Activated CD8-positive, alpha-beta memory T cell treated with anti-CD3 and anti-CD28 coated beads, Interleukin-2, amount 50 U/mL, for 24 hours (primary cell): ENCODE measurements around the gene RNF207.
A peak's percentile ranks its signal among the peaks of the same experiment; 100 is the strongest.

Experiments used
- DNase-seq: peaks from one replicate; pipeline ENCODE4 v3.0.0-alpha.2; 2020; ENCODE audit errors: extremely low read depth

The RNF207 gene

GRCh38 chr1:6234502-6235295 lies 28.8 kb downstream of the RNF207 start:
- DNase-seq: no peak

GRCh38 chr1:6235296-6235677 lies 29.4 kb downstream of the RNF207 start:
- no peak for DNase-seq

DNA sequence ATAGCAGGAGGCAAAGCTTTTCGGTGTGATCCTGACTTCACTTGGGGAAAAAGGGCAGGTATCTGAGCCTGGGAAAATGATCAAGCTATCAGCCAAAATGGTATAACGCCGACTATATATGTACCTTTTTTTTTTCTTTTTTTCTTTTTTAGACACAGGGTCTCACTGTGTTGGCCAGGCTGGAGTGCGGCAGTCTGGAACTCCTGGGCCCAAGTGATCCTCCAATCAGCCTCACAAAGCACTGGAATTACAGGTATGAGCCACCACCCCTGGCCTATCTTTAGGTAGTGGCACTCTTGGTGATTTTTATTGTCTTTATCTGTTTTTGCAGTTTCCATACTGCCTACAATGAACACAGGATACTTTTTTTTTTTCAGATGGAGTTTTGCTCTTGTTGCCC lies 31.2 kb downstream of the RNF207 start:
- no peak for DNase-seq

DNA sequence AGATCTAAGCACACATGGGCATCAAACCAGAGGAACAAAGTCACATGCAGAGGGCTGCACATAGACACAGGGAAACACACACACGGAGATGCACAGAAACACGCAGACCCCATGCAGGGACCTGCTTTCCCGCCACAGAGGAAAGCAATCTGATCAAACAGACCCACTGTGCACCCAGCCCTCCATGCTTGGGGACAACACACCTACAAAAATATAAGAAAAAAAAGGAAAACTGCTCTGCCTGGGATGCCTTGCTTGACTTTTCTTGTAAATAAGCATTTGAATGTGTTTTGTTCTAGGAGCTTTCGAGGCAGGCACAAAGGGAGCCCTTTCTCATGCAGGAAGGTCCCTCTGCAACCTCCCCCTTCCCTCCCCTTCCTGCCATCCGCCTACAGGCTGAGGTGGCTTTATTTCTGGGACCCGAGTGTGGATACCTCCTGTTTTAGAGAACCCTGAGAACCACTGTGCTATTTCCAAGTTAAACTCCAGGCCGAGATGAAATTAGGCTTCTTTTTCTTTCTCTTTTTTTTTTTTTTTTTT lies 33.4 kb downstream of the RNF207 start:
- no peak for DNase-seq

- no peak for DNase-seq
Measured at GRCh38 chr1:6239950-6240768, 34.2 kb downstream of the RNF207 start.

GRCh38 chr1:6241107-6241886 lies 35.4 kb downstream of the RNF207 start:
- no peak for DNase-seq

DNA sequence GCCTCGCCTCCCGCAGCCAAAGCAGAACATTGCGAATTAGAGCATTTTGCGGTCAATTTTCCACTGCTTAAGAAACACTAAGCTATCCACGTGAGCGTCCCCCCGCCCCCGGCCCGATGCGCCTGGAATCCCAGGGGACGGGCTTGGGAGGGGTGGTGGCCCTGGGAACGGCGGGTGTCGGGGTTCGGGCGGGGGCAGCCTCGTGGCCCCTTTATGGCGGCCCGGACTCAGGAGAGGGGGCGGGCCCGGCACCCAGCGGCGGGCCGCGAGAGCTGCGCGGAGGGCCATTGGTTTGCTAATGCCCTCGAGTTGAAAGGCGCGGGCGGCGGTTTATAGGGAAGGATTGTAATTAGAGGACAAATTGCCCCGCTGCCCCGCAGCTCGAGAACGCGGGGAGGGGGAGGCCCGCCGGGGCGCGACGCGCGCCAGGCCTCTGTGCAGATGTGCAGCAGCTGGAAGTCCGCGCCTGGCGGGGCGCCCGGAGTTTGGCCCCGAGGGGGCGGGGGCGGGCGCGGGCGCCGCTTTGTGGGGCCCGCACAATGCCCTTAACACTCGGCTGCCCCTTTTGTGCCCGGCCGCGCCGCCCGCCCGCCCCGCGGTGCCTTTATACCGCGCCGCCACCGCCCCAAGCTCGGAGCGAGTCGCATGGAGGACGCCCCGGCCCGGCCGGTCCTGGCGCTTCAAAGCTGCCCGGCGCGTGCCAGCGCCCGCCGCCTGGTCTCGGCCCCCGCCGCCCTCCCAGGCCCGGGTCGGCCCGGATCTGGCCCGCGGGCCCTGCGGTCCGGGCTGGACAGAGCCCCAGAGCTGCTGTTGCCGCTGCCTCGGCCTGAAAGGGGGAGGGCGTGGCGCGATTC lies 36.2 kb downstream of the RNF207 start:
- DNase-seq: no peak

DNA sequence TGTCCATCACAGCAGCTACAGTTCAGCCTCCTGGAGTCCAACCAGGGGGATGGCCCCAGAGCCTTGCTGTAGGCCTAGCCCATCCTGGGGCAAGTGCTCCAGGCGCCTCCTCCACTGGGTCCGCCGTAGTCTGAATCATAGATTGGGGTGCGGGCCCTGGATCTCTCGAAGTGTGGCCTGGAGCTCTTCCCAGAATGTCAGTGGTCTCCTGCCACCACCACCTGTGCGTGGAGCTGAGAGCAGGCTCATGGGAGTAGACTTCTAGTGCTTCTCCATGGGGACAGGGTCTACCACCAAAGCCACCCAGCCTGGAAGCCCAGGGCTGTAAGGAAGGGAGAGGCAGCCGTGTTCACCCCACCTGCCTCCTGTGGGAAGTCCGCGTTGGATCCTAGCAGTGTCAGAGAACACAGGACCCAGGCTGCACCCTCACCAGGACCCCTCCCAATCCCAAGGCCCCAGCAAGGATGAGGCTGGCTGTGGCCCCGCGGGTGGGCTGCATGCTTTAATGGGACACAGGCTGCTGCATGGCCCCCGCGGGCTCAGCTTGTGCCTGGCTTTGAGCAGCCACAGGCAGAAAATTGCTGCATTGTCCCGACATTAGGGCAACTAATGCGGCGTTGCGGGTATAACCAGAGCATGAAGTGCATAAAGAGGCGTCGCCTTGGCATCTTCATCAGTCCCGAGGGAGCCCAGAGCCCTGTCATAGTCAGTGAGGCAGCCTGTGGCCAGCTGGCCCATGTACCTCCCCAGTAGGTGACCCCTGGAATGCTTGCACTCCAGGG lies 37.3 kb downstream of the RNF207 start:
- DNase-seq: no peak

- no peak for DNase-seq
Measured at GRCh38 chr1:6243993-6244392, 38.1 kb downstream of the RNF207 start, which contains the start of gene HES3. Gene HES3 (plus strand): TSS chr1:6244179. CDS start chr1:6244366, 187 bp downstream.

DNA sequence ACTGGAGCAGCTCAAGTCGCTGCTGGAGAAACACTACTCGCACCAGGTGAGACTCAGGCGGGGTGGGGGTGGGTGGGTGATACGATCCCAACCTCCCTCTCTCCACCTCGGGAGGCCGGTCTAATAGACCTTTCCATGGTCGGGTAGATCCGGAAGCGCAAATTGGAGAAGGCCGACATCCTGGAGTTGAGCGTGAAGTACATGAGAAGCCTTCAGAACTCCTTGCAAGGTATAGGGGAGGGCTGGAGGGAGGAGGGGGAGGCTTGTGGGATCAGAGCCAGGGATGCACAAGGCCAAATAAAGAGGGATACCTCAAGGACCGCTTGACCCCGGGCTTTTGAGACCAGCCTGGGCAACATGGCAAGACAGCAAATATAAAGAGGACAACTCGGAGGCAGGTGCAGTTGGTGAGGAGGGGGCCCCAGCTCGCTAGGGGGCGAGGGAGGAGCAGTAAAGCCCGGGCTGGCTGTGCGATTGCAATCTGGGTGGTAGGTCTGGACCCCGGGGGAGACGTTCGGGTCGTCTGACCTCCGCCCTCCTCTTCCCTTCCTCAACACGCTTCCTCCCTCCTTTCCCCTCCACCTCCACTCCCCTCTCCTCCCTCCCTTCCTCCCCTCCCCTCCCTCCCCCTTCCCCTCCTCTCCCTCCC lies 38.6 kb downstream of the RNF207 start:
- DNase-seq: no peak

GRCh38 chr1:6245086-6245868 lies 39.4 kb downstream of the RNF207 start:
- no peak for DNase-seq

GRCh38 chr1:6245869-6246496 lies 40.1 kb downstream of the RNF207 start:
- no peak for DNase-seq

DNA sequence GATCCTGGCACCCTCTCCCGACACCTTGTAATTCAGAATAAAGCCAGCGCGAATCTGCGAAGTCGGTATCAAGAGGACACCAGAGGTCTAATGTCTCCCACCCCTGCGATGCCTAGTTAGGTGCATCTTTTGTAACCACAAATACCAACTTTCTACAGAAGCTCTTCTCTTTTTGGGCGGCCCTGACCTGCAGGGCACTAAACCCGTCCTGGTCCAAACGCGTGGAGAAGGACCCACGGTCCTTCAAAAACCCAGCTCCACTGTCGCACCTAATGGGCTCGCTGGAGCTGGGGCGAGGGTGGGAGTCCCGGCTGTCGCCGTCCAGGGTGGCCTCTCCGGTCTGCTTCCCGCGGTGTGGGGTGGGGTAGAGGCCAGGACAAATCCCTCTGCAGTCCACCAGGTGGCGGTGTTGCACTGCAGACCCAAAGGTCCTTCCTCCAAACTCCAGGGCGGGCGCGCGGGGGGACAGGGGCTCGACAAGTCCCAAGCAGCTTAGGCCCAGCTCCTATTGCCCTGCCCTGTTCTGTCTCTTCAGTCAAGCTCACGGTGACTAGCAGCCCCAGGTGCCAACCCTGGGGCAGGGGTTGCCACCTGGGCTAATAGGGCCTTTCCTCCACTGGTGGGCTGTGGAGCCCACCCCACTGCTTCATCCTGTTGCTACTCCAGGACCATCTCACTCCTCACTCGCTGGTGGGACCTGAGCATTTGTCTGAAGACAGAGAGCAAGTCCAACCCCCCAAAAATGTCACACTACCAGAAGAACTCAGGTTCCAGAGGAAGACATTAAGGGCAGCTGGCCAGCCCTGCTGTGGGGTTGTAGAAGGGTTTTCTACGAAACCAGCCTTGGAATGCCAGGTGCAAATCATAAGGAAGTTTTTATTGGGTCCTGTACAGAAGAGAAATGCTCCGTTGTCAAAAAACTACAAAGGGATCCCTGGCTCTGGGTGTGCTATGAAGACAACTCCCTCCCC lies 40.9 kb downstream of the RNF207 start:
- peak; percentile 44 for DNase-seq

GRCh38 chr1:6247651-6248050 lies 41.7 kb downstream of the RNF207 start:
- DNase-seq: no peak

DNA sequence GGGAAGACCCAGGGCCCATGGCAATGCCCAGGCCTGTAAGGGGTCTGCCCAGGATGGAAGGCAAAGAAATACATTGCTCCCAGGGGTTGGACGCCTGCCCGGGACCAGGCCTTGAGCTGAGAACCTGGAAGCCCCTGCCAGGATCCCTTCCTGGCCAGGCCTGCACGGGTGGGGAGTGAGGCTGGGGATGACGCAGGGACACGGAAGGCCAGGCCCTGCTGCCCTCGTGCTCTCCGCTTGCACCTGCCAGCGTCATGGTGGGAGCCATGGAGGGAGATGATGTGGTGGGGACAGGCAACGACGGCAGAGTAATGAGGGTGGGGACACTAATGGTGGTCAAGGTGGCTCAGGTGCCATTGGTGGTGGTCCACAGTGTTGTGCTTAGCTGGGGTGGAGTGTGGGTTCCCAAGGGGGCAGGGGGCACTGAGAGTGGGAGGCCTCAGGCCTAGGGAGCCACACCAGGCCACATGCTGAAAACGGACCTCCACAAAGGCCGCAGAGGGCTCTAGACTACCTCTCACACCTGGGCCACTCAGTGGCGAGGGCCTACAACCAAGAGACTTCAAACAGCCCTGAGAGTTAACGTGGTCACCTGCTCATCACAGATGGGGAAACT lies 42.4 kb downstream of the RNF207 start:
- DNase-seq: no peak

DNA sequence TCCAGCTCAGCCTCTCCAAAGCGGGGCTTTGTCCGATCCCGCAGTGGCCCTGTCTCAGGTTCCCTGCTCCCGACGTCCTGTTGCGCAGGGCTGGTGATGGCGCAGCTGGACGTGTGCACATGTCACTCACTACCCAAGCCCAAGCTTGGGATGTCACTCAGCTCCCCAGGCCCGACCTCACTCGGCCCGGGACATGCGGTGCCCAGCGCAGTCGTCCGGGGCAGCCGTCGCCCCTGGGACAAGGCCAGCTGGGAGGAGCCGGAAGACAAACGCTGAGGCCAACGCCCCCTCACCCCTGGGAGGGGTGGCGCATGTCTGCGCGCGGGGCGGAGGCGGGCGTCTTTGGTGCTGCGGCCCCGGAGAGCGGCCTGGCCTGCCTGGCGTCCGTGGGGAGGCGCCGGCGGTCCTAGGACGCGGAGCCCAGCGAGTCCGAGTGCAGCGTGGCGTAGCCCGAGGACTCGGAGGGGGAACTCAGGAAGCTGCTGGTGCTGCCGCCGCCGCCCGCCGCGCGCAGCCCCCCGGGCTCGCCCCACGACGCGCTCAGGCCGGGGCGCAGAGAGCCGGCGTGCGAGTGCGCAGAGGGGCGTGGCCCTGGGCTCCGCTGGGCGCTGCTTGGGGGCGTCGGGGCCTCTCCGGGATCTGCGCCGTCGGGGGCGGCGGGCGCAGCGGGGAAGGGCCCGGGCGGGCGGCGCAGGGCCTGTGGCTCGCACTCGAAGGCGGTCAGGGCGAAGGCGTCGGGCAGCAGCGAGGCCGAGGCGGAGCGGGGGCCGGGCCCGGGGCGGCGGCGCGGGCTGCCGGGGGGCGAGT lies 43.2 kb downstream of the RNF207 start:
- no peak for DNase-seq
